K562 (cell line): ENCODE data around the gene EEF1AKMT4. TPM values are rescaled to one million over a fixed set of nuclear protein-coding genes. Genes with fewer than 3 reads are reported as not detected.

ENCODE experiments used
- BCLAF1 ChIP-seq, 2 experiments: fragments of 450-650 bp in 1 of 2; IDR thresholded peaks; 2 replicates each; pipeline ENCODE4 v1.6.1; 2011 to 2017; ENCODE audit warnings: low read depth in 2 of 2, antibody characterized with exemption in 1 of 2, borderline replicate concordance in 1 of 2, low read length in 1 of 2, mild to moderate bottlenecking in 1 of 2, mixed read lengths in 1 of 2; ENCODE audit not compliant: control insufficient read depth in 1 of 2
- CHCHD3 ChIP-seq: fragments of 250-450 bp; sonication (Bioruptor Pico); IDR thresholded peaks from 2 replicates; pipeline ENCODE4 v2.1.2; 2022; ENCODE audit warnings: mild to moderate bottlenecking
- GABPB2 ChIP-seq: fragments of 250-450 bp; sonication (Bioruptor Pico); conservative IDR thresholded peaks from 2 replicates; pipeline ENCODE4 v1.5.1; 2021; ENCODE audit warnings: mild to moderate bottlenecking
- HMG20B ChIP-seq: fragments of 250-450 bp; sonication (Bioruptor Pico); IDR thresholded peaks from 2 replicates; pipeline ENCODE4 v1.5.0; 2021; ENCODE audit warnings: mild to moderate bottlenecking
- NCOA6 ChIP-seq: fragments of 450-650 bp; IDR thresholded peaks from 2 replicates; pipeline ENCODE4 v1.6.1; 2017; ENCODE audit warnings: mild to moderate bottlenecking
- NR1H2 ChIP-seq: sonication (generic); formaldehyde crosslinking; IDR thresholded peaks from 2 replicates; pipeline ENCODE4 v1.4.0; 2020; ENCODE audit warnings: mild to moderate bottlenecking, missing genetic modification reagents
- RAD51 ChIP-seq: fragments of 450-650 bp; IDR thresholded peaks from 2 replicates; pipeline ENCODE4 v1.7.1; 2016; ENCODE audit warnings: low read depth, mild to moderate bottlenecking, borderline replicate concordance
- SIN3B ChIP-seq: fragments of 450-650 bp; IDR thresholded peaks from 2 replicates; pipeline ENCODE4 v1.6.1; 2017; ENCODE audit warnings: low read depth, mild to moderate bottlenecking, moderate library complexity
- SP2 ChIP-seq: IDR thresholded peaks from 2 replicates; pipeline ENCODE4 v1.6.1; 2011; ENCODE audit warnings: mild to moderate bottlenecking, low read depth, low read length, moderate library complexity; ENCODE audit not compliant: poor library complexity, severe bottlenecking; ENCODE audit errors: extremely low read depth
- ZBTB12 ChIP-seq: fragments of 250-450 bp; sonication (Bioruptor Pico); IDR thresholded peaks from 2 replicates; pipeline ENCODE4 v1.4.0; 2020
- ZFX ChIP-seq: sonication (generic); formaldehyde crosslinking; IDR thresholded peaks from 2 replicates; pipeline ENCODE4 v1.8.0; 2022; ENCODE audit warnings: mild to moderate bottlenecking, missing genetic modification reagents, moderate library complexity
- ZNF23 ChIP-seq: fragments of 250-450 bp; sonication (Bioruptor Pico); IDR thresholded peaks from 2 replicates; pipeline ENCODE4 v1.4.0; 2020; ENCODE audit warnings: mild to moderate bottlenecking
- ZNF280B ChIP-seq: fragments of 250-450 bp; sonication (Bioruptor Pico); IDR thresholded peaks from 2 replicates; pipeline ENCODE4 v1.5.1; 2021; ENCODE audit warnings: mild to moderate bottlenecking
- ZNF316 ChIP-seq: fragments of 450-650 bp; IDR thresholded peaks from 2 replicates; pipeline ENCODE4 v1.6.1; 2016
- ZNF41 ChIP-seq: fragments of 250-450 bp; sonication (Bioruptor Pico); conservative IDR thresholded peaks from 2 replicates; pipeline ENCODE4 v1.4.0; 2020; ENCODE audit warnings: mild to moderate bottlenecking
- polyA plus RNA-seq, 8 experiments: library from polyadenylated mRNA; depleted of rRNA in 4 of 8; stranded (reverse) in 5 of 8; unstranded in 3 of 8; fragments of >200 nt; fragmentation: Nextera tagmentation in 2 of 8; fragmentation: Illumina TruSeq in 1 of 8; extraction: Ambion mirVana in 2 of 8; extraction: Trizol in 1 of 8; gene quantifications; 2 replicates each; pipeline versions ENCODE4 v1.2.1 to v1.2.3, GENCODE V29; 2011 to 2014; ENCODE audit warnings: inconsistent platforms in 1 of 8, missing spikeins in 1 of 8
- total RNA-seq, 7 experiments: library from RNA; depleted of rRNA in 6 of 7; stranded (reverse); fragments of >200 nt in 6 of 7; fragmentation: Illumina TruSeq in 2 of 7; extraction: Trizol in 2 of 7; gene quantifications; 2 replicates each; pipeline versions ENCODE4 v1.2.1 to v1.2.3, GENCODE V29; 2011 to 2021; ENCODE audit warnings: low replicate concordance in 1 of 7
- TF ChIP-seq, protein P1 (sequence below): fragments of 450-650 bp; formaldehyde crosslinking; IDR thresholded peaks from 2 replicates; pipeline ENCODE4 v1.4.0; 2020; ENCODE audit warnings: mild to moderate bottlenecking, moderate library complexity
- TF ChIP-seq, protein P2 (sequence below): fragments of 200-800 bp; sonication (Bioruptor generic); IDR thresholded peaks from 2 replicates; pipeline ENCODE4 v1.6.1; 2017; ENCODE audit warnings: missing genetic modification characterization, missing compliant biosample characterization
- TF ChIP-seq, protein P3 (sequence below): sonication (generic); IDR thresholded peaks from 2 replicates; pipeline ENCODE4 v1.6.1; 2016

The EEF1AKMT4 gene
- total and polyA plus RNA-seq, 9 of the 15 experiments (the other 6 are each of a cell fraction or from before 2014, with no cell fraction given), result 10.3 to 49.4 (median 18.9) TPM

GRCh38 chr3:184298759-184299487 lies 49.5 kb downstream of the EEF1AKMT4 start, which contains the start of gene PSMD2 (continued):
- TF ChIP-seq ZBTB12 (CRISPR knock-in tag) (no peak), NR1H2 (CRISPR knock-in tag) (no peak; the same call in 1 of the 2 replicates), ZNF316 (peak; percentile 46; the same call in 1 of the 2 replicates), ZNF41 (CRISPR knock-in tag) (no peak), RAD51 (no peak), ZNF280B (CRISPR knock-in tag) (no peak), NCOA6 (no peak), SP2 (no peak), BCLAF1 (IDR thresholded peaks at IDR 0.05; ENCODE audit: borderline replicate concordance in 1 of 2, control insufficient read depth in 1 of 2, low read depth in 2 of 2, low read length in 1 of 2) (no peak), CHCHD3 (no peak), GABPB2 (CRISPR knock-in tag) (no peak), SIN3B (peak; percentile 83), ZFX (CRISPR knock-in tag) (peak; percentile 93), ZNF23 (CRISPR knock-in tag) (no peak), HMG20B (CRISPR knock-in tag) (no peak)
- TF ChIP-seq, protein P1, sequence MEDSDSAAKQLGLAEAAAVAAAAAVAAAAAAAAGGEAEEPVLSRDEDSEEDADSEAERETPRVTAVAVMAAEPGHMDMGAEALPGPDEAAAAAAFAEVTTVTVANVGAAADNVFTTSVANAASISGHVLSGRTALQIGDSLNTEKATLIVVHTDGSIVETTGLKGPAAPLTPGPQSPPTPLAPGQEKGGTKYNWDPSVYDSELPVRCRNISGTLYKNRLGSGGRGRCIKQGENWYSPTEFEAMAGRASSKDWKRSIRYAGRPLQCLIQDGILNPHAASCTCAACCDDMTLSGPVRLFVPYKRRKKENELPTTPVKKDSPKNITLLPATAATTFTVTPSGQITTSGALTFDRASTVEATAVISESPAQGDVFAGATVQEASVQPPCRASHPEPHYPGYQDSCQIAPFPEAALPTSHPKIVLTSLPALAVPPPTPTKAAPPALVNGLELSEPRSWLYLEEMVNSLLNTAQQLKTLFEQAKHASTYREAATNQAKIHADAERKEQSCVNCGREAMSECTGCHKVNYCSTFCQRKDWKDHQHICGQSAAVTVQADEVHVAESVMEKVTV (CRISPR knock-in tag), result no peak
- TF ChIP-seq, protein P2, sequence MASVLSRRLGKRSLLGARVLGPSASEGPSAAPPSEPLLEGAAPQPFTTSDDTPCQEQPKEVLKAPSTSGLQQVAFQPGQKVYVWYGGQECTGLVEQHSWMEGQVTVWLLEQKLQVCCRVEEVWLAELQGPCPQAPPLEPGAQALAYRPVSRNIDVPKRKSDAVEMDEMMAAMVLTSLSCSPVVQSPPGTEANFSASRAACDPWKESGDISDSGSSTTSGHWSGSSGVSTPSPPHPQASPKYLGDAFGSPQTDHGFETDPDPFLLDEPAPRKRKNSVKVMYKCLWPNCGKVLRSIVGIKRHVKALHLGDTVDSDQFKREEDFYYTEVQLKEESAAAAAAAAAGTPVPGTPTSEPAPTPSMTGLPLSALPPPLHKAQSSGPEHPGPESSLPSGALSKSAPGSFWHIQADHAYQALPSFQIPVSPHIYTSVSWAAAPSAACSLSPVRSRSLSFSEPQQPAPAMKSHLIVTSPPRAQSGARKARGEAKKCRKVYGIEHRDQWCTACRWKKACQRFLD (CRISPR knock-in tag), result 0 out of 2 replicates have a peak, but pooled peaks have one; percentile 45
- TF ChIP-seq, protein P3, sequence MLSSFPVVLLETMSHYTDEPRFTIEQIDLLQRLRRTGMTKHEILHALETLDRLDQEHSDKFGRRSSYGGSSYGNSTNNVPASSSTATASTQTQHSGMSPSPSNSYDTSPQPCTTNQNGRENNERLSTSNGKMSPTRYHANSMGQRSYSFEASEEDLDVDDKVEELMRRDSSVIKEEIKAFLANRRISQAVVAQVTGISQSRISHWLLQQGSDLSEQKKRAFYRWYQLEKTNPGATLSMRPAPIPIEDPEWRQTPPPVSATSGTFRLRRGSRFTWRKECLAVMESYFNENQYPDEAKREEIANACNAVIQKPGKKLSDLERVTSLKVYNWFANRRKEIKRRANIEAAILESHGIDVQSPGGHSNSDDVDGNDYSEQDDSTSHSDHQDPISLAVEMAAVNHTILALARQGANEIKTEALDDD, result no peak
